Loucy (cell line): ENCODE data around the gene PRIMA1.

Source experiments
- H2AFZ ChIP-seq: fragments of 200-600 bp; sonication (generic); 2 replicates; pipeline ENCODE4 v1.6.0; 2016; ENCODE audit warnings: antibody characterized with exemption, mild to moderate bottlenecking, low read length, moderate library complexity
- H3F3A ChIP-seq: fragments of 200-600 bp; 2 replicates; pipeline ENCODE4 v1.6.0; 2016; ENCODE audit warnings: antibody characterized with exemption, low read depth, mild to moderate bottlenecking
- H3K27me3 ChIP-seq: fragments of 200-600 bp; sonication (generic); 2 replicates; pipeline ENCODE4 v1.6.1; 2014; ENCODE audit warnings: low read length, mild to moderate bottlenecking; ENCODE audit not compliant: insufficient read depth, poor library complexity, severe bottlenecking
- H3K36me3 ChIP-seq: fragments of 200-600 bp; sonication (generic); 2 replicates; pipeline ENCODE4 v1.6.1; 2016; ENCODE audit warnings: low read length; ENCODE audit not compliant: insufficient read depth
- H3K4me1 ChIP-seq: fragments of 200-600 bp; sonication (generic); 2 replicates; pipeline ENCODE4 v1.5.1; 2014; ENCODE audit warnings: low read length, mild to moderate bottlenecking; ENCODE audit not compliant: insufficient read depth, poor library complexity, severe bottlenecking
- H3K4me2 ChIP-seq: fragments of 200-600 bp; sonication (generic); 2 replicates; pipeline ENCODE4 v1.6.0; 2014; ENCODE audit warnings: antibody characterized with exemption, low read length, low read depth, mild to moderate bottlenecking; ENCODE audit not compliant: poor library complexity, severe bottlenecking
- H3K4me3 ChIP-seq: fragments of 200-600 bp; sonication (generic); 2 replicates; pipeline ENCODE4 v1.5.1; 2014; ENCODE audit warnings: low read length, mild to moderate bottlenecking, mixed read lengths; ENCODE audit not compliant: poor library complexity, severe bottlenecking
- H3K79me2 ChIP-seq: fragments of 200-600 bp; sonication (generic); 2 replicates; pipeline ENCODE4 v1.6.1; 2014; ENCODE audit warnings: low read length; ENCODE audit not compliant: insufficient read depth
- H3K9ac ChIP-seq: fragments of 200-600 bp; sonication (generic); 2 replicates; pipeline ENCODE4 v1.6.0; 2014; ENCODE audit warnings: mild to moderate bottlenecking, low read depth, low read length, moderate library complexity; ENCODE audit not compliant: poor library complexity, severe bottlenecking
- H3K9me2 ChIP-seq: fragments of 200-600 bp; sonication (generic); replicated peaks from 2 replicates; pipeline ENCODE4 v1.6.1; 2016; ENCODE audit warnings: low read depth, low read length, mixed read lengths
- H3K9me3 ChIP-seq: fragments of 200-600 bp; sonication (generic); 2 replicates; pipeline ENCODE4 v1.6.1; 2014; ENCODE audit warnings: mild to moderate bottlenecking, antibody characterized with exemption, low read length, low read depth; ENCODE audit not compliant: insufficient read depth
- H4K20me1 ChIP-seq: fragments of 200-600 bp; sonication (generic); 2 replicates; pipeline ENCODE4 v1.6.0; 2014; ENCODE audit warnings: antibody characterized with exemption, low read length, mild to moderate bottlenecking; ENCODE audit not compliant: insufficient read depth, poor library complexity, severe bottlenecking
- EZH2phosphoT487 ChIP-seq: fragments of 200-600 bp; IDR thresholded peaks from 2 replicates; pipeline ENCODE4 v1.6.1; 2018; ENCODE audit warnings: antibody characterized with exemption, mild to moderate bottlenecking, moderate library complexity, borderline replicate concordance
- TF ChIP-seq, protein P1 (sequence below): fragments of 200-600 bp; sonication (generic); conservative IDR thresholded peaks from 2 replicates; pipeline ENCODE4 v1.5.1; 2014; ENCODE audit warnings: mild to moderate bottlenecking, antibody characterized with exemption, low read length

PRIMA1 gene

DNA sequence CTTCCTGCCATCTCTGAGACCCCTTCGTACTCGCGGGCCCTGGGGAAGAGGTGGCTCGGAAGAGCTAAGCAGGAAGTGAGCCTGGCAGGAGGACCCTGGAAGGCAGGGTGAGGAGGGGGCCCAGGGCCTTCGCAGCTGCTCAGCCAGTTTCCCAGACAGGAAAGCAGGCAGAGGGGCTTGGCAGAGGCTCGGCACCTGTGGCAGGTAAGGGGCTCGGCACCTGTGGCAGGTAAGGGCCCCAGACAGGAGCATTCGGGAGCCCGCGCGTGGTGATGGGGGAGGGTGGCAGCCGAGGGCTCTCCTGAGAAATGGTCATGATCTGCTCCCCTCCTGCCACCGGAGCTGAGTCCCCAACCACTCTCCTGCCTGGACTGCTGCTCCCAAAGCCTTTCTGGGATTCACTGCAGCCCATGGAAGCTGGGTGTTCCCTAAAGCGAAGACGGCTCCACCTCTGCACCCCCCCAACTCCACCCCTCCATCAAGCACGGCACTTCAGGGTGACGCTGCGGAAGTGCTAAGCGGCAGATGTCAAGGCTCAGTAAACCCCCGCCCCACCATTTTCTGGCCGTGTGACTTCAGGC is 63.2 kb downstream of the PRIMA1 start:
- no peak overlapping the region for H3K4me2 ChIP-seq
- no peak overlapping the region for H3K9ac ChIP-seq
- no peak for TF ChIP-seq EZH2phosphoT487
- TF ChIP-seq, protein P1, sequence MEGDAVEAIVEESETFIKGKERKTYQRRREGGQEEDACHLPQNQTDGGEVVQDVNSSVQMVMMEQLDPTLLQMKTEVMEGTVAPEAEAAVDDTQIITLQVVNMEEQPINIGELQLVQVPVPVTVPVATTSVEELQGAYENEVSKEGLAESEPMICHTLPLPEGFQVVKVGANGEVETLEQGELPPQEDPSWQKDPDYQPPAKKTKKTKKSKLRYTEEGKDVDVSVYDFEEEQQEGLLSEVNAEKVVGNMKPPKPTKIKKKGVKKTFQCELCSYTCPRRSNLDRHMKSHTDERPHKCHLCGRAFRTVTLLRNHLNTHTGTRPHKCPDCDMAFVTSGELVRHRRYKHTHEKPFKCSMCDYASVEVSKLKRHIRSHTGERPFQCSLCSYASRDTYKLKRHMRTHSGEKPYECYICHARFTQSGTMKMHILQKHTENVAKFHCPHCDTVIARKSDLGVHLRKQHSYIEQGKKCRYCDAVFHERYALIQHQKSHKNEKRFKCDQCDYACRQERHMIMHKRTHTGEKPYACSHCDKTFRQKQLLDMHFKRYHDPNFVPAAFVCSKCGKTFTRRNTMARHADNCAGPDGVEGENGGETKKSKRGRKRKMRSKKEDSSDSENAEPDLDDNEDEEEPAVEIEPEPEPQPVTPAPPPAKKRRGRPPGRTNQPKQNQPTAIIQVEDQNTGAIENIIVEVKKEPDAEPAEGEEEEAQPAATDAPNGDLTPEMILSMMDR, result no peak
- H3F3A ChIP-seq, result no peaks in the 10 kb centered on the region
- no peak overlapping the region for H2AFZ ChIP-seq
- H3K9me2 ChIP-seq, result no peaks in the 10 kb centered on the region
- no peaks in the 10 kb centered on the region for H3K9me3 ChIP-seq
- no peaks in the 10 kb centered on the region for H3K4me1 ChIP-seq
- no peaks in the 10 kb centered on the region for H4K20me1 ChIP-seq
- no peak overlapping the region for H3K4me3 ChIP-seq
- H3K36me3 ChIP-seq, result no peaks in the 10 kb centered on the region
- no peaks in the 10 kb centered on the region for H3K27me3 ChIP-seq
- H3K79me2 ChIP-seq, result no peaks in the 10 kb centered on the region

DNA sequence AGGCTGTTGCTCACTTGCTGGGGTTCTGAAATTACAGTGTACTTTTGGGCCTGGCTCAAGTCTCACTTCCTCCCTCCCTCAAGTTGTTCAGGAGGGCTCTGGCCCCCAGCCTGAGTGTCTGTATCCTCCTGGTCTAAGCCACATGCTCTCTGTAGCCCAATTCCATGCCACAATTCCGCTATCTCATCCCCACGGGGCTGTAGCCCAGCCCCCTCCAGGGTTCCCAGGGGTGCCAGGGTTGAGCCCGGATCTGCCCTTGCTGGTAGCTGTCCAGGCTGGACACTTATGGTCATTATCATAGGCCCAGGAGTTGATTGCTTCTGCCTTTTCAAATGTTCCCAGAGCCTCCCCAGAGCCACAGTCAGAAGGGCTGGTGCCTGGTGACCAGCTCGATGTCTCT is 65.3 kb downstream of the PRIMA1 start:
- H2AFZ ChIP-seq, result no peak overlapping the region
- H3K27me3 ChIP-seq, result no peaks in the 10 kb centered on the region
- H3K4me1 ChIP-seq, result no peaks in the 10 kb centered on the region
- no peaks in the 10 kb centered on the region for H3K9me3 ChIP-seq
- no peaks in the 10 kb centered on the region for H4K20me1 ChIP-seq
- no peak overlapping the region for H3K4me3 ChIP-seq
- H3K79me2 ChIP-seq, result no peaks in the 10 kb centered on the region
- H3K4me2 ChIP-seq, result no peak overlapping the region
- H3F3A ChIP-seq, result no peaks in the 10 kb centered on the region
- no peaks in the 10 kb centered on the region for H3K36me3 ChIP-seq
- TF ChIP-seq, protein P1, result no peak
- TF ChIP-seq EZH2phosphoT487, result no peak
- no peaks in the 10 kb centered on the region for H3K9me2 ChIP-seq
- no peak overlapping the region for H3K9ac ChIP-seq

GRCh38 chr14:93720981-93721483 is 67.3 kb downstream of the PRIMA1 start:
- Histone ChIP-seq H3K9me2 (no peaks in the 10 kb centered on the region), H3K4me3 (no peak overlapping the region), H3K36me3 (no peaks in the 10 kb centered on the region), H3K79me2 (no peaks in the 10 kb centered on the region), H3K4me2 (no peak overlapping the region), H3K4me1 (no peaks in the 10 kb centered on the region), H3K9ac (no peak overlapping the region), H3K9me3 (no peaks in the 10 kb centered on the region), H3F3A (no peaks in the 10 kb centered on the region), H4K20me1 (no peaks in the 10 kb centered on the region), H3K27me3 (no peaks in the 10 kb centered on the region), H2AFZ (no peak overlapping the region)
- TF ChIP-seq, protein P1, result no peak
- no peak for TF ChIP-seq EZH2phosphoT487
